ENCODE results near the gene ELFN1. TPM values are rescaled to one million over a fixed set of nuclear protein-coding genes. Genes with fewer than 3 reads are reported as not detected.

ELFN1 gene
- total and polyA plus RNA-seq, 10 of the 15 experiments (the other 5 are each of a cell fraction or from before 2014, with no cell fraction given), result 0.04 TPM; not detected in 9

DNA sequence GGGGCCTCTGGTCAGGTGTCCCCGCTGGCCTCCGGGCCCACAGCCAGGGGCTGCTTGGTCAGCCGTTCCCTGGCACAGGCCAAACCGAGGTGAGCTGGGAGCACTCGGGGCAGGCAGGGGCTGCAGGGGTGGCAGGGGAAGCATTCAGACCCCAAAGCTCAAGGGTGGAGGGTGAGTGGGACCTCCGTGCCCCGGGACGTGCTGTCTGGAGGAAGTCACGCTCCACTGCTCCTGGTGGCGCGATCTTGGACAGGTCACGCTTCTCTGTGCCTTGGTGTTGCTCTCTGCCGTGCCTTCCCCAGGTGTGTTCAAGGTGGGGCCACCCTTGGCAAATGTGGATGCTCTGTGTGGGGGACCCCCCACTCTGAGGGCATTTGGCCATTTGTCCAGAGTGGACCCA lies 24.6 kb upstream of the ELFN1 start:
- POLR2A ChIA-PET, result no interaction called here
- WGBS (ENCODE audit: insufficient coverage, insufficient replicate concordance, low lambda C conversion rate, missing lambda C conversion rate), result 41% methylated on average over 13 of the region's 13 CpGs
- DNase-seq (ENCODE audit: low read depth, low spot score) (no peak), FAIRE-seq (no peak), ATAC-seq (no peak)
- no peaks in the 10 kb centered on the region for H3K79me2 ChIP-seq (ENCODE audit: control insufficient read depth, insufficient read depth, low read length)
- peak; percentile 74; the same call in 1 of the 2 replicates for TF ChIP-seq PAX5 (IDR thresholded peaks at IDR 0.05; ENCODE audit: borderline replicate concordance, low read depth, low read length)
- TF ChIP-seq SUPT20H (IDR thresholded peaks at IDR 0.05; ENCODE audit: borderline replicate concordance, control insufficient read depth, low read depth, low read length), result no peak
- no peak for TF ChIP-seq RAD51 (IDR thresholded peaks at IDR 0.05)
- no peak for TF ChIP-seq STAT3 (IDR thresholded peaks at IDR 0.05; ENCODE audit: low read depth, low read length)
- CTCF ChIA-PET, result no interaction called here
- SMC1A ChIA-PET (ENCODE audit: uncharacterized antibody, unreplicated experiment), result interaction anchor here (1.1 kb wide), 1 partner anchor 550 kb away, joined by 3 read pairs; no protein-coding TSS in a partner anchor
- intact Hi-C loops (cut with micrococcal nuclease; ENCODE audit: unreplicated experiment) (no loop called here), in situ Hi-C loops (cut with MboI) (no loop called here)
- no peak overlapping the region for H2AFZ ChIP-seq (ENCODE audit: control insufficient read depth, low read depth, low read length)
- no TSS peak for BruUV-seq (replicated peaks)
- H3K9ac ChIP-seq (ENCODE audit: control insufficient read depth, insufficient read depth, low read length), result no peak overlapping the region
- H3K4me3 ChIP-seq, result no peak overlapping the region
- no peak overlapping the region for H3K27ac ChIP-seq (ENCODE audit: control insufficient read depth, insufficient read depth)
- no peaks in the 10 kb centered on the region for H3K9me3 ChIP-seq (replicated peaks; ENCODE audit: control insufficient read depth, insufficient read depth, low read length)
- no peaks in the 10 kb centered on the region for H3K4me1 ChIP-seq (ENCODE audit: control insufficient read depth, insufficient read depth, low read length)
- RAD21 ChIA-PET (ENCODE audit: unreplicated experiment), result no interaction called here
- H3K4me2 ChIP-seq (ENCODE audit: control insufficient read depth, insufficient read depth), result no peak overlapping the region
- H3K36me3 ChIP-seq (ENCODE audit: control insufficient read depth in 2 of 2, insufficient read depth in 2 of 2, low read length in 1 of 2), result no peaks in the 10 kb centered on the region
- peaks cover 0 to 6% of the 10 kb centered on the region in 2 experiments; a peak in 1 of 4 replicates for H3K27me3 ChIP-seq (replicated peaks in 1 of 2; ENCODE audit: control insufficient read depth in 2 of 2, insufficient read depth in 2 of 2, low read length in 1 of 2)
- no peaks in the 10 kb centered on the region for H4K20me1 ChIP-seq (ENCODE audit: control insufficient read depth, insufficient read depth)

DNA sequence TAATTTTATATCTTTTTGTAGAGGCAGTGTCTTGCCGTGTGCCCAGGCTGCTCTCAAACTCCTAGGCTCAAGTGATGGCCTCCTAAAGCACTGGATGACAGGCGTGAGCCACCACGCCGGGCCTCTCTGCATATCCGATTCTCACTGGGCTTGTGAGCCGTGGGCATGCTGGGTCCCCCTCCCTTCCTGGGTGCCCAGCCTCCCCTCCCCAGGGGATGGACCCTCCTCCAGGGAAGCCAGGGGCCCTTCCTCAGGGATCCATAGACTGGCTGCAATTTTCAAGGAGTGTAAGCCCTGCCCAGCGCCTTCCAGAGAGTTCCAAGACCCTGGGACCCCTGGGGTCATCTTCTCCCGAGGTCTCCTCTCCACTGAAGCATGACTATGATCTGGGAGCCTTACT lies 23.7 kb upstream of the ELFN1 start:
- FAIRE-seq (no peak), ATAC-seq (no peak), DNase-seq (ENCODE audit: low read depth, low spot score) (no peak)
- WGBS (ENCODE audit: insufficient coverage, insufficient replicate concordance, low lambda C conversion rate, missing lambda C conversion rate), result 11% methylated on average over 4 of the region's 8 CpGs
- Histone ChIP-seq H2AFZ (ENCODE audit: control insufficient read depth, low read depth, low read length) (no peak overlapping the region), H3K79me2 (ENCODE audit: control insufficient read depth, insufficient read depth, low read length) (no peaks in the 10 kb centered on the region), H3K27ac (ENCODE audit: control insufficient read depth, insufficient read depth) (no peak overlapping the region), H3K4me3 (no peak overlapping the region), H3K4me2 (ENCODE audit: control insufficient read depth, insufficient read depth) (no peak overlapping the region), H3K36me3 (ENCODE audit: control insufficient read depth in 2 of 2, insufficient read depth in 2 of 2, low read length in 1 of 2) (no peaks in the 10 kb centered on the region), H3K27me3 (replicated peaks in 1 of 2; ENCODE audit: control insufficient read depth in 2 of 2, insufficient read depth in 2 of 2, low read length in 1 of 2) (peaks cover 0 to 6% of the 10 kb centered on the region in 2 experiments; a peak in 1 of 4 replicates), H3K4me1 (ENCODE audit: control insufficient read depth, insufficient read depth, low read length) (no peaks in the 10 kb centered on the region), H4K20me1 (ENCODE audit: control insufficient read depth, insufficient read depth) (no peaks in the 10 kb centered on the region), H3K9ac (ENCODE audit: control insufficient read depth, insufficient read depth, low read length) (no peak overlapping the region), H3K9me3 (replicated peaks; ENCODE audit: control insufficient read depth, insufficient read depth, low read length) (no peaks in the 10 kb centered on the region)
- in situ Hi-C loops (cut with MboI), result no loop called here
- BruUV-seq (replicated peaks), result no TSS peak
- POLR2A ChIA-PET, result no interaction called here
- RAD21 ChIA-PET (ENCODE audit: unreplicated experiment), result no interaction called here
- CTCF ChIA-PET, result no interaction called here
- intact Hi-C loops (cut with micrococcal nuclease; ENCODE audit: unreplicated experiment), result no loop called here
- SMC1A ChIA-PET (ENCODE audit: uncharacterized antibody, unreplicated experiment), result no interaction called here
- TF ChIP-seq SMC3 (IDR thresholded peaks at IDR 0.05; ENCODE audit: borderline replicate concordance, low read length) (no peak), CBX3 (IDR thresholded peaks at IDR 0.05; ENCODE audit: borderline replicate concordance, low read depth) (no peak), CEBPZ (IDR thresholded peaks at IDR 0.05; ENCODE audit: low read depth, low read length) (no peak), IKZF2 (IDR thresholded peaks at IDR 0.05) (no peak), ZBTB40 (IDR thresholded peaks at IDR 0.05; ENCODE audit: borderline replicate concordance) (no peak), ZNF274 (IDR thresholded peaks at IDR 0.05; ENCODE audit: insufficient read depth, insufficient read length) (no peak), RCOR1 (conservative IDR thresholded peaks at IDR 0.05; ENCODE audit: low read depth, low read length) (no peak)

Measured in GM12878 (cell line).